GM10266 (cell line): ENCODE results near the gene MAP3K7.

Experiments used
- DNase-seq: peaks from one replicate; pipeline ENCODE4 v3.0.0; 2012; ENCODE audit errors: extremely low spot score
- TF ChIP-seq, protein P1 (sequence below): IDR thresholded peaks from 2 replicates; pipeline ENCODE4 v1.5.1; 2012; ENCODE audit warnings: mild to moderate bottlenecking, low read depth; ENCODE audit not compliant: control insufficient read depth, insufficient read depth; ENCODE audit errors: missing control alignments

The MAP3K7 gene

DNA sequence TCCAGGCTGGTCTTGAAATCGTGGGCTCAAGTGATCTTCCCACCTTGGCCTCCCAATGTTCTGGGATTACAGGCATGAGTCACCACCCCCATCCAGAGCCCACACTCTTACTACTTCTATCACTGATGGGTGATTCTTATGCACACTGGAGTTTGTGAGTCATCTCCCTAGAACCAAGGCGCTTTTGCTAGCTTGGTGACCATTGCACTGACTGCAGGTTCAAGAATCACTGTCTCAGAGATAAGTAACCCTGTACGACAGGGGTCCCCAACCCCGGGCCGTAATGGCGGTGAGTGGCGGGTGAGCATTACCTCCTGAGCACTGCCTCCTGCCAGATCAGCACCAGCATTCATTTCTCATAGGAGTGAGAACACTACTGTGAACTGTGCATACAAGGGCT lies 118.8 kb downstream of the MAP3K7 start:
- no peak for DNase-seq
- TF ChIP-seq, protein P1, sequence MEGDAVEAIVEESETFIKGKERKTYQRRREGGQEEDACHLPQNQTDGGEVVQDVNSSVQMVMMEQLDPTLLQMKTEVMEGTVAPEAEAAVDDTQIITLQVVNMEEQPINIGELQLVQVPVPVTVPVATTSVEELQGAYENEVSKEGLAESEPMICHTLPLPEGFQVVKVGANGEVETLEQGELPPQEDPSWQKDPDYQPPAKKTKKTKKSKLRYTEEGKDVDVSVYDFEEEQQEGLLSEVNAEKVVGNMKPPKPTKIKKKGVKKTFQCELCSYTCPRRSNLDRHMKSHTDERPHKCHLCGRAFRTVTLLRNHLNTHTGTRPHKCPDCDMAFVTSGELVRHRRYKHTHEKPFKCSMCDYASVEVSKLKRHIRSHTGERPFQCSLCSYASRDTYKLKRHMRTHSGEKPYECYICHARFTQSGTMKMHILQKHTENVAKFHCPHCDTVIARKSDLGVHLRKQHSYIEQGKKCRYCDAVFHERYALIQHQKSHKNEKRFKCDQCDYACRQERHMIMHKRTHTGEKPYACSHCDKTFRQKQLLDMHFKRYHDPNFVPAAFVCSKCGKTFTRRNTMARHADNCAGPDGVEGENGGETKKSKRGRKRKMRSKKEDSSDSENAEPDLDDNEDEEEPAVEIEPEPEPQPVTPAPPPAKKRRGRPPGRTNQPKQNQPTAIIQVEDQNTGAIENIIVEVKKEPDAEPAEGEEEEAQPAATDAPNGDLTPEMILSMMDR, result no peak

- DNase-seq, result no peak
- TF ChIP-seq, protein P1, result no peak
Measured at GRCh38 chr6:90467546-90467945, 119.3 kb downstream of the MAP3K7 start.

DNA sequence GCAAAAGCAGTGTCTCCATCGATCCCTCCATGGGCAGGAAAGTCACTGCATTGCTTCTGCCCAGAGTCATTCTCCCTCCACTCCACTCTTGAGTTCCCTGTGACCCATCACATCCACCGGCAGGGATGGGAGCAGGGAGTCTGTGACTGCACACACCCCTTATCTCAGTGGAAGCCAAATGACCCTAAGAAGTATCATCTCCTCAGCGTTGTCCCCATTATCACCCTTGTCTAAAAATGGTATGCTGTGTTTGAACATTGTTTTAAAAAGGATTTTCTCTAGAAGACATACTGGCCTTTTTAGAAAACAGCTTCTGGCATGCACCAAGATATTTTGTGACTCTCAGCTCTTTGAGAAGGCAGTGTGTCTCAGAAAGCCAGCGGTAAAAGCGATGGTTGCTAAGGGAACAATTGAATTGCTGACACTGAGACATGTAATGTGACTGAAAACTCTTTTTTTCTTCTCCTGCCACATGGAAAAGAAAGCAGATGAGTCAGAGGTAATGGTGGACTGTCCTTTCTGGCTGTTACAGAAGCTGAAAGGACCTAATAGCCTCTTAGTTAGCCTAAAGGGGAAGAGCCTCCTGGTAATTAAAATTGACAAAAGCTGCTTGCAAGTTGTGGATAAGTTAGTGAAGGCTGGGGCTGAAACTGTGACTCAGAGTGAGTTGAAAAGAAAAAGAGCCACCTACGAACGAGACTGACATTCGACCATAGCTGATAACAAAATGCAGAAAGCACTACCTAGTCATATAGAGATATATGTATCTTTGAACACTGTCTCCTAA lies 120.5 kb downstream of the MAP3K7 start:
- TF ChIP-seq, protein P1, result no peak
- DNase-seq, result no peak

- TF ChIP-seq, protein P1, result no peak
- no peak for DNase-seq
Measured at GRCh38 chr6:90465686-90466085, 121.2 kb downstream of the MAP3K7 start.

- no peak for DNase-seq
- TF ChIP-seq, protein P1, result no peak
Measured at GRCh38 chr6:90464507-90464906, 122.4 kb downstream of the MAP3K7 start.

DNA sequence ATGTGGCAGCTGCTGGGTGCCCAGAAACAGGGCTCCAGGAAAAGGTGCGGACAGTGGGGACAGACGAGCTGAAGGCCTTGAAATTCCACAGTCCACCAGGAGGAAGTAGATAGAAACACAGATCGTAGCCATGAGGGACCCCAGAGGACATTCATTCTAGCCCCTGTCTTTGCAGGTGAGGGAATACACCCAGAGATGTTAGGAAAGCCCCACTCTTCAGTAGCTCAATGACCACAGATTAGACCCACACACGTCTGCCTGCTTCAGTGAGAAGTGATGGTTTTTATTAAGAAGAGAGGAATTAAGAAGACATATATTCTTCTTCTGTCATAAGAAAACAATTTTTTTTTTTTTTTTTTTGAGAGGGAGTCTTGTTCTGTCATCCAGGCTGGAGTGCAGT lies 123.0 kb downstream of the MAP3K7 start:
- TF ChIP-seq, protein P1, result no peak
- DNase-seq, result no peak
